ENCODE measurements around the gene AVPR1A.
A peak's percentile ranks its signal among the peaks of the same experiment; 100 is the strongest.

Gene AVPR1A

DNA sequence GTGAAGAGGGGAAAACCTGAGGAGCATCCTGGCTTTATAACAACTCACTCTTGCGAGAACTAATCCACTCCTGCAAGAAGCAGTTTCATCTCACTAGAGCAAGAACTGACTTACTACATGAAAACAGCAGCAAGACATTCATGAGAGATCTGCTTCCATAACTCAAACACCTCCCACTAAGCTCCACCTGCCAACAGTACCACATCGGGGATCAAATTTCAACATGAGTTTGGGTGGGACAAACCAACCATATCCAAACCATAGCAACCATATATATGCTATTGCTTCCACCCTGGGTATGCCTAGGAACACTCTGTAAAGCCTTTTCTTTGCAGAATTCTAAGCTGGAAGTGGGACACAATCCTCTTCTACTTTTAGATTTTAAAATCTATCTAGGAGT is 13.9 kb upstream of the AVPR1A start:
- Histone ChIP-seq H3K27ac (no peak overlapping the region), H3K9me3 (ENCODE audit: control insufficient read depth, low read length) (no peaks in the 10 kb centered on the region), H3K4me3 (ENCODE audit: low read depth, low read length) (no peak overlapping the region), H3K4me2 (ENCODE audit: low read length) (no peak overlapping the region), H3K79me2 (no peaks in the 10 kb centered on the region), H3K9ac (no peak overlapping the region), H3K4me1 (no peaks in the 10 kb centered on the region), H2AFZ (no peak overlapping the region), H3K27me3 (ENCODE audit: control insufficient read depth, insufficient read depth, low read length) (no peaks in the 10 kb centered on the region), H3K36me3 (ENCODE audit: control insufficient read depth, insufficient read depth, low read length) (no peaks in the 10 kb centered on the region)
- TF ChIP-seq, protein P1, sequence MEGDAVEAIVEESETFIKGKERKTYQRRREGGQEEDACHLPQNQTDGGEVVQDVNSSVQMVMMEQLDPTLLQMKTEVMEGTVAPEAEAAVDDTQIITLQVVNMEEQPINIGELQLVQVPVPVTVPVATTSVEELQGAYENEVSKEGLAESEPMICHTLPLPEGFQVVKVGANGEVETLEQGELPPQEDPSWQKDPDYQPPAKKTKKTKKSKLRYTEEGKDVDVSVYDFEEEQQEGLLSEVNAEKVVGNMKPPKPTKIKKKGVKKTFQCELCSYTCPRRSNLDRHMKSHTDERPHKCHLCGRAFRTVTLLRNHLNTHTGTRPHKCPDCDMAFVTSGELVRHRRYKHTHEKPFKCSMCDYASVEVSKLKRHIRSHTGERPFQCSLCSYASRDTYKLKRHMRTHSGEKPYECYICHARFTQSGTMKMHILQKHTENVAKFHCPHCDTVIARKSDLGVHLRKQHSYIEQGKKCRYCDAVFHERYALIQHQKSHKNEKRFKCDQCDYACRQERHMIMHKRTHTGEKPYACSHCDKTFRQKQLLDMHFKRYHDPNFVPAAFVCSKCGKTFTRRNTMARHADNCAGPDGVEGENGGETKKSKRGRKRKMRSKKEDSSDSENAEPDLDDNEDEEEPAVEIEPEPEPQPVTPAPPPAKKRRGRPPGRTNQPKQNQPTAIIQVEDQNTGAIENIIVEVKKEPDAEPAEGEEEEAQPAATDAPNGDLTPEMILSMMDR (IDR thresholded peaks at IDR 0.05), result no peak

DNA sequence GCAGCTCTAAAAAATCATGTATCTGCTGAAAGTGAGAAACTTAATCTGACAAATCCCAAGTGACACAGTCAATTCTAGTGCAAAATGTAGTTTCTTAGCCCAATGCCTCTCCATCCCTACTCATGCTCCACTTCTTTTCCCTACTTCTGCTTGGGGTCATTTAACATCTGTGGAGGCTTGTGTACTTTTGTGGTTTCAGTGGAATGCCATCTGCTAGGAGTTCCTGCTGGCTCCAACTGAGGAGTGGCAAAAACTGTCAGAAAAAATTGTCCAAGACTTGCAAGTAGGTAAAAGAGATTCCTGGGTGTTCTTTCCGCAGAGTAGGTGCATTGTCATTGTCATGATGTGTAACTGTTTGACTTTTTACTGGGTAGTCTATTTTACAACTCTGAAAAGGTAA is 12.5 kb upstream of the AVPR1A start:
- Histone ChIP-seq H3K27ac (no peak overlapping the region), H3K4me3 (ENCODE audit: low read depth, low read length) (no peak overlapping the region), H3K27me3 (ENCODE audit: control insufficient read depth, insufficient read depth, low read length) (no peaks in the 10 kb centered on the region), H3K79me2 (no peaks in the 10 kb centered on the region), H2AFZ (no peak overlapping the region), H3K4me2 (ENCODE audit: low read length) (no peak overlapping the region), H3K4me1 (no peaks in the 10 kb centered on the region), H3K9ac (no peak overlapping the region), H3K36me3 (ENCODE audit: control insufficient read depth, insufficient read depth, low read length) (no peaks in the 10 kb centered on the region), H3K9me3 (ENCODE audit: control insufficient read depth, low read length) (no peaks in the 10 kb centered on the region)
- TF ChIP-seq, protein P1 (IDR thresholded peaks at IDR 0.05), result no peak

DNA sequence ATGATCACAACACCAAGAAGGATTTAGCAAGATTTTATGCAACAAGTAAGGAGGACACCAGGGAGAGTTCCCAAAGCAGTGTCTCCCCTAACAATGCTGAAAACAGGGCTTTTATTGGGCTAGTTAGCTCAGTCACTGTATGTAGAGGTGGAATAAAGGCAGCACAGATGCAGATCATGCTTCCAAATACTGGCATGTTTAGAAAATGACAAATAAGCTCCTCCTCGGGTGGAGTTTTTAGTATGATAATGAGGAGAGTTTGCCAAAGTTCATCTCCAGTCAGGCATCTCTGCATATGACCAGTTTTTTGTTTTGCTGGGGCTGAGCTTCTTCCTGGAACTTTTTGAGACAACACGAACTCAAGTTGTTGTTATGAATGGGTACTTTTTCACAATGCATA is 4.4 kb upstream of the AVPR1A start:
- TF ChIP-seq, protein P1 (IDR thresholded peaks at IDR 0.05), result no peak
- H3K36me3 ChIP-seq (ENCODE audit: control insufficient read depth, insufficient read depth, low read length), result no peaks in the 10 kb centered on the region
- no peak overlapping the region for H3K27ac ChIP-seq
- no peaks in the 10 kb centered on the region for H3K79me2 ChIP-seq
- H3K9me3 ChIP-seq (ENCODE audit: control insufficient read depth, low read length), result no peaks in the 10 kb centered on the region
- no peak overlapping the region for H2AFZ ChIP-seq
- peaks cover 6% of the 10 kb centered on the region for H3K4me1 ChIP-seq
- no peak overlapping the region for H3K4me3 ChIP-seq (ENCODE audit: low read depth, low read length)
- no peak overlapping the region for H3K4me2 ChIP-seq (ENCODE audit: low read length)
- H3K9ac ChIP-seq, result no peak overlapping the region
- H3K27me3 ChIP-seq (ENCODE audit: control insufficient read depth, insufficient read depth, low read length), result peaks cover 4% of the 10 kb centered on the region

DNA sequence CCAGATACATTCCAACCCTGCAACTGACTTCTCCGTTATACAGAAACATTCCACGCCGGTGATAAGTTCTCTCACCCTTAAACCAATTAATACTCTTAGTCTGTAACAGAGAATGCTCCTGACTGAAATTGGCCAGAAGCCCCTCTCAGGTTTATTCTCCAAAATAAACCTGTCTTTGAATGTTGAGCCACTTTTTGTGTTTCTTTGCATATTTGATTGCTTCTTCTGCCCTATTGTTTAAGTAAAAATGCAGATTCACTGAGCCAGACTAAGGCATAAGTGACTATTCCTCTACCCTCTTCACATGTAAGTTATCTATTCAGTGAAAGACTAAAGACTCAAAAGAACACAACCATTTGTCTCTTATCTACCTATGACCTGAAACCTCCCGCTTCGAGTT is 3.6 kb upstream of the AVPR1A start:
- Histone ChIP-seq H3K9ac (no peak overlapping the region), H3K79me2 (no peaks in the 10 kb centered on the region), H3K27ac (no peak overlapping the region), H3K36me3 (ENCODE audit: control insufficient read depth, insufficient read depth, low read length) (no peaks in the 10 kb centered on the region), H3K4me1 (peaks cover 6% of the 10 kb centered on the region), H3K27me3 (ENCODE audit: control insufficient read depth, insufficient read depth, low read length) (peaks cover 9% of the 10 kb centered on the region), H3K9me3 (ENCODE audit: control insufficient read depth, low read length) (no peaks in the 10 kb centered on the region), H2AFZ (no peak overlapping the region), H3K4me3 (ENCODE audit: low read depth, low read length) (no peak overlapping the region), H3K4me2 (ENCODE audit: low read length) (no peak overlapping the region)
- TF ChIP-seq, protein P1 (IDR thresholded peaks at IDR 0.05), result no peak

DNA sequence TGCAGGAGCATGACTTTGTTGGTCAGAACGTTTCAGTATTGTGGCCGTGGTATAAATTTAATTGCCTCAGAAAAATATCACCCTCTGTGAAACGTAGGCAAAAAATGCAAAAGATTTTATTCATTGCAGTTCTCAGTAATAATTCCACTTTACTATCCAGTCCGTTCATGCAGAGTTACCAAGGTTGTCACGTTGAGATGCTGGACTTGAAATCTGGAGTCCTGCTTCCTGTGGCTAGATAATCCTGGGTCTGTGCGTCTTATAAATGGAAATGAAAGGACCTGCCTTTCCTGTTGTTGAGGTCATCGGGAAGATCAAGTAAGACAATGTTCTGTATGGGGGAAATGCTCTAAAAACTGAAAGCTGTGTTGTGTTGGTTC is 1.3 kb upstream of the AVPR1A start:
- TF ChIP-seq, protein P1 (IDR thresholded peaks at IDR 0.05), result no peak
- H3K79me2 ChIP-seq, result no peaks in the 10 kb centered on the region
- H3K4me3 ChIP-seq (ENCODE audit: low read depth, low read length), result no peak overlapping the region
- peak overlapping the region; percentile 53 for H3K4me2 ChIP-seq (ENCODE audit: low read length)
- H3K27me3 ChIP-seq (ENCODE audit: control insufficient read depth, insufficient read depth, low read length), result peaks cover 9% of the 10 kb centered on the region
- H2AFZ ChIP-seq, result no peak overlapping the region
- no peaks in the 10 kb centered on the region for H3K36me3 ChIP-seq (ENCODE audit: control insufficient read depth, insufficient read depth, low read length)
- no peaks in the 10 kb centered on the region for H3K9me3 ChIP-seq (ENCODE audit: control insufficient read depth, low read length)
- H3K27ac ChIP-seq, result no peak overlapping the region
- peaks cover 6% of the 10 kb centered on the region for H3K4me1 ChIP-seq
- H3K9ac ChIP-seq, result no peak overlapping the region

Data from parathyroid adenoma (tissue), 2 donors.